ENCODE measurements around the gene PRSS8.

The PRSS8 gene

DNA sequence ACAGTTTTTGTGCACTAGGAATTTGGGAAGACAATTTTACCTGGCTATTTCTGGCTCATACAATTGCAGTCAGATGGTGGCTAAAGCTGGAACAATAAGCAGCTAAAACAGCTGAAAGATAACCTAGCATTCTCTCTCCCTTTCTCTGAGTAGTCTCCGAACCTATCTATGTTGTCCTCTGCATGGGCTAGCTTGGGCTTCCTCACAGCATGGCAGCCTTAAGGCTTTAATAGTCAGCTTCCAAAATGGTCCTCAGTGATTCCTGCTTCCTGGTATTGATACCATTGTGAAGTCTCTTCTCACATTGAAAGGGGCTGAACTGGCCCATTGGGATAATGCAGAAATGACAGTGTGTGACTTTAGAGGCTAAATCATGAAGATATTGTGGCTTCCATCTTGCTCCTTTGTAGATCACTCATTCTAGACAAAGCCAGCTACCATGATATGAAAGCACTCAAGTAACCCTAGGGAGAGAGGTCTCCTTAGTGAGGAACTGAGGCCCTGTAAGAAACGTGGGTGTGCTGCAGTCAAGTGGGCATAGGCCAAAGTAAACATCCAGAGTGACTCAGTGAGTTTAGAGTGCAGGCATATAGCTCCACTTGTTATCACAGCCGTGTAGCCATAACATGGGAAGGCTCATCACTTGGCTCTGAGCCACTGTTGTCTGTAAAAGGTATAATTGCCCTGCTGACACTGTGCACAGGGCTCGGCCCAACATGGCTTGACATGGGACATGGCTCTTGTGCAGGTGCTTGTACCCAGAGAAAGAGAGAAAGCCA, 35.5 kb downstream of the PRSS8 start:
- DNase-seq = no peak

DNA sequence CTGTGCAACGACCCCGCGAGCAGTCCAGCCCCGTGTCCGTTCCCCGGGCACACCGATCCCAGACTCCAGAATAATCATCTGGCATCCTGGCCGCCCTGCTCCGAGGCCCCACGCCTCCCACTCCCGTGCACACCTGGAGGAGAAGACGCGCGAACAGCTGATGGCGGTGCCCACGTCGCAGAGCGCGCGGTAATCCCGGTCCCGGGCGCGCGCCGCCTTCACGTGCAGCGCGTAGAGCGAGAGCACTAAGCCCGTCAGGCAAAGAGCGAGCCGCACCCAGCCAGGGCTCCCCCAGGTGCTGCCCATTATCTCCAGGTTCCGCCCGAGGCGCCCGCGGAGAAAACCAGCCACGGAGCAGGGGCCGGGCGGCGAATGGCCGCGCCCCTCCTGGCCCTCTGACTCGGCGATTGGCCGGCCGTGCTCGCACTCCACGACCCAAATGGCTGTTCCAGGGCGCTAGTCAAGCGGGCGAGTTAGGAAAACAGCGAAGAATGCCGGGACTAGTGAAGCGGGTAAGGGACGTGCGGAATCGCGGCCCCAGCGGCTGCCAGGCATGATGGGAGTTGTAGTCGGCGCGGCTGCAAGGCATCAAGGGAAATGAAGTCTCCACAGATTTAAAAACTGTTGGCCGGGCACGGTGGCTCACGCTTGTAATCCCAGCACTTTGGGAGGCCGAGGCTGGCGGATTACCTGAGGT, 41.0 kb downstream of the PRSS8 start, which contains the start of gene VKORC1:
VKORC1 (minus strand) TSS at position 374 of the 697 bp plus-strand sequence; CDS start at position 306, 68 bp downstream.
- DNase-seq = peak; percentile 98

DNA sequence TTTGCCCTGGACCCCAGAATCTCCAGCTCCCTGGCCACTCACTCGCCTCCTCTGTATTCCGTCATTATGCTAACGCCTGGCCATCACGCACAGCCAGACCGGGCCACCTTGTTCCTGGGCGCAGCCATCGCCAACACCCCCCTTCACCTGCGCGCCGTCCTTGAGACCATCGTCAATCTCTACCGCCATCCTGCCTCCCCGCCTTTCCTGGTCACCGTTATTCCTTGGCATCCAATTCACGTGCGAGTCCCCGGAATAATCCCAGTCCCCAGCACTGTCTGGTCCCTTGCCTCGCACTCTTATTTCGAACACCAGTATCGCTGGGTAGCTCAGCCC, 41.5 kb downstream of the PRSS8 start:
- peak; percentile 61 for DNase-seq

DNA sequence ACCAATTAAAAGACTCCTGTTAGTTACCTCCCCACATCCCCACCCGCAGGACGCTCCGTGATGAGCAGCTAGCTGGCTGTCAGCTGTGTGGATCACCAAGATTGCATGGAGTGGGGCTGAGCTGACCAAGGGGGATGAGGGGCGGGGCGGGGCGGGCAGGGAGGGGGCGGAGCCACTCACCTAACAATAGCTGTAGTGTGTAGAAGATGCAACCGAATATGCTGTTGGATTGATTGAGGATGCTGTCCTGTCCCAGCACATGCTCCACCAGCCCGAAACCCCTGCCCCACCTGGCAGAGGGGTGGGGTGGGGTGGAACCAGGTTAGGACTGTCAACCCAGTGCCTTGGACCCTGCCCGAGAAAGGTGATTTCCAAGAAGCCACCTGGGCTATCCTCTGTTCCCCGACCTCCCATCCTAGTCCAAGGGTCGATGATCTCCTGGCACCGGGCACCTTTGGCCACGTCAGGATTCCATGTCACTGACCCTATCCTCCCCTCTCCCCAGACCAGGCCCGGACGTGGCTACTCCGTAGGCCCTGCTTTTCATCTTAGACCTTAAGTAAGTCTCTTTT, 42.3 kb downstream of the PRSS8 start:
- peak; percentile 84 for DNase-seq

DNA sequence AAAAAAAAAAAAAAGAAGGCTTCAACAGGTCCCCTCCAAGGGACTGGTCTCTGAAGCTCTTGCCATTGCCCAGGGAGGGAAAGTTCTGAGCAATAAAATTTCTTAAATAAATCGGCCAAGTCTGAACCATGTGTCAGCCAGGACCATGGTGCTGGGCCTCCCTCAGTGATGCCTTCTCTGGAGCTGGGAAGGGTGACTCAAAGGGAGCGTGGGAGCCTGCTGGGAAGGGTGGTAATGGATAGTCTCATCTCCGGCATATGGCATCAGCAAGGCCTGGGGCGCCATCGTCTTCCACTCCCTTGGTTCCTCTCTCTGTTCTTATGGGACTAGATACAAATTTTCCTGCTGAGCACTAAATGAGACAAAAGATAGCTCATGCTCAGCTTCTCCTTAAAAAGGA, 43.2 kb downstream of the PRSS8 start:
- DNase-seq = no peak

DNA sequence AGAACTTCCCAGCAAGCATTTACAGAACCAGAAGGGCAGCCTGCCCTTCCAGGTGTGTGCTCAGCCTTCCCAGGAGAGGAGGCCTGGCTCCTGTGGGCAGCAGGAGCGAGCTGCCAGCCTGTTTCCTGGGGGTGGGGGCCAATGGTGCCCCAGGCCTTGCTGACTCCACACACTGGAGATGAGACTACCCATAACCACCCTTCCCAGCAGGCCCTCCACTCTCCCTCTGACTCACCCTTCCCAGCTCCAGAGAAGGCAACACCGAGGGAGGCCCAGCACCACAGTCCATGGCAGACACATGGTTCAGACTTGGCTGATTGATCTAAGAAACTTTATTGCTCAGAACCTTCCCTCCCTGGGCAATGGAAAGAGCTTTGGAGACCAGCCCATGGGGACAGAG, 45.0 kb downstream of the PRSS8 start:
- no peak for DNase-seq

DNA sequence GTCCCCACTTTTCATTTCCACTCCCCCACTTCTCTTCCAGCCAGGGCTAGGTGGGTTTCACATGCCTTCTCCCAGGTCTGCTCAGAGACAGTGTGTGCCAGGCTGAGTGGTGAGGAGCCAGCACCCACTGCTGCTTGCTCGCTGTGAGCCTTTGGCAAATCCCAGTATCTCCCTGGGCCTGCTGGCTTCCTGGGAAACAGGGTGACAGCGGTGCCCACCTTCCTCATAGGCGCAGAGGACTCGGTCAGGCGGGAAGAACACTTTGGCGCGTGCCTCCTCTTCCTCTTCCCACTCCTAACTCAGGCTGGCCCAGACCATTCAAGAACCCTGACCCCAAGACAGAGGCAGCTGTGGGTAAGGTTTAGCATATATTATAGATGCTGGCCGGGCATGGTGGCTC, 46.3 kb downstream of the PRSS8 start:
- DNase-seq = no peak

DNA sequence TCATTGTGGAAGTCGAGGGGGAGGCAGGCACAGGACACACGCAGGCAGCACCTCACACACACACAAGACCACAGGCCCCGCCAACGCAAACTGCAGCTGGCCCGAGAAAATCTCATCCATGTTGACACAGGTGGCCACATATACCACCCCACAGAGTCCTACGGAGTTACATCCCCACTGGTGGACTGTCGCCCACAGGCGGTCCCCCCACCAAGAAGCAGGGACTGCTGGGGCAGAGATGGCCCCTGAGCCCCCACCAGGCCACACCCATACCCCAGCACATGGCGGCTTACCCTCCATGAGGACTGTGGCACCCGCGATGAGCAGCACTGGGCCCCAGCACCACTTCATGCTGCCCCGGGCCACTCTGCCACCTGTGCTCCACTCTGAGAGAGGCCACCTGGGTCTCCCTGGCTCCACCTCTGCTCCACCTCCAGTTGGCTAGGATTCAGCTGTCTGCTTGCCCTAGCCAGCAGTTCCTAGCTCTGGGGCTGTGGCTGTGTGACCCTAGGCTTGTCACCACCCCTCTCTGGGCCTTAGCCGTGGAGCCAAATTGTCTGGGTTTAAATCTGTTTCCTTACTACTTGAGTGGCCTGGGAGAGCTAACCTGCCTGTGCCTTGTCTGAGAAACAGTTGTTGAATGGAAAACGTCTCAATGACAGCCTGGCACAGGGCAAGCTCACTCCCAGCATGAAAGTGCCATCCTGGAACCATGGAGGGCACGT, 46.9 kb downstream of the PRSS8 start, which contains the start of gene PRSS53:
PRSS53 (minus strand) TSS at position 485 of the 725 bp plus-strand sequence; CDS start at position 351, 134 bp downstream.
- no peak for DNase-seq

DNA sequence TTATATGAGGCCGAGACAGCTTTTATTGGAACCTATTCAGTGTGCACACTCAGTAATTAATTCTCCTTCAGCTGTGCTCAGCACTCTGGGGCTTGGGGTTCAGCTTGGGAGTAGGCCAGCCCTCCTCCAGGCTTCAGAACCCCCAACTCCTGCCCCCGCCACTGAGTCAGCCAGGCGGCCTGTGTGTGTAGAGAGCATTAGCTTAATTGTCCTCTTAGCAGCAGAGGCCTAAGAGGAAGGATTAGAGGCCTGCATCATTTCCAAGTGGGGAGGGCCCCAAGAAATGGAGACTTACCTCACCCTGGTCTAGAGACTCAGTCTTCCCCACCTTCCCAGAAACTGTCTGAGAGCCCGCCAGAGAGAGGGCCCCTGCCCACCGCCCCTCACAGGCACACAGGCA, 47.6 kb downstream of the PRSS8 start:
- DNase-seq = peak; percentile 60

DNA sequence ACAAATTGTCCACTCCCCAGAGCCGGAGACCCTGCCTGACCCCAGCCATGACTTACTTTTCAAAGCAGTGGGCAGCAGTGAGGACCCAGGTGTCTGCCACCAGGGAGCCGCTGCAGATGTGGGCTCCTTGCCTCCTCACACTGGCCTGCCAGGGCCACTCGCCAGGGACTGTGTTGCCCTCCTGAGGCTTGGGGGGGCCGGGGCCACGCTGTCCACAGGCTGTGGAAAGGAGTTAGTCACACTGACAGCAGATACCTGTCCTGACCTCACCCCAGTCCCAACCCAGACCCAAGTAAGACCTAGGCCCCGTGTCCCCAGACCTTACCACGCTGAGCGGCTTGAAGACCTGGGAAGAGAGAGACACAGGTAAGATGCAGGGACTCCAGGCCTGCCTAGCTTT, 48.0 kb downstream of the PRSS8 start:
- no peak for DNase-seq

DNA sequence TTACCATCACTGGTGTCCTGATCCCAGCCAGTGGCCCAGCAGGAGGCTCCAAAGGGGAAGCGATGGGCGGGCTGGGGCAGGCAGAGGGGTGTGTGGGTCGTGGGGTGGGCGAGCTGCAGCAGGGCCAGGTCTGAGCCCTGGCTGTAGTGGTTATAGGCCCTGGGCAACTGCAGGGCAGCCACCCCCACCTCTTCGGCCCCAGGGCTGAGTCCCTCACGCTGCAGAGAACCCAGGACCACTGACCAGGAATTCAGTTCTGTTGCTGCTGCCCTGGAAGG, 49.0 kb downstream of the PRSS8 start:
- no peak for DNase-seq

DNA sequence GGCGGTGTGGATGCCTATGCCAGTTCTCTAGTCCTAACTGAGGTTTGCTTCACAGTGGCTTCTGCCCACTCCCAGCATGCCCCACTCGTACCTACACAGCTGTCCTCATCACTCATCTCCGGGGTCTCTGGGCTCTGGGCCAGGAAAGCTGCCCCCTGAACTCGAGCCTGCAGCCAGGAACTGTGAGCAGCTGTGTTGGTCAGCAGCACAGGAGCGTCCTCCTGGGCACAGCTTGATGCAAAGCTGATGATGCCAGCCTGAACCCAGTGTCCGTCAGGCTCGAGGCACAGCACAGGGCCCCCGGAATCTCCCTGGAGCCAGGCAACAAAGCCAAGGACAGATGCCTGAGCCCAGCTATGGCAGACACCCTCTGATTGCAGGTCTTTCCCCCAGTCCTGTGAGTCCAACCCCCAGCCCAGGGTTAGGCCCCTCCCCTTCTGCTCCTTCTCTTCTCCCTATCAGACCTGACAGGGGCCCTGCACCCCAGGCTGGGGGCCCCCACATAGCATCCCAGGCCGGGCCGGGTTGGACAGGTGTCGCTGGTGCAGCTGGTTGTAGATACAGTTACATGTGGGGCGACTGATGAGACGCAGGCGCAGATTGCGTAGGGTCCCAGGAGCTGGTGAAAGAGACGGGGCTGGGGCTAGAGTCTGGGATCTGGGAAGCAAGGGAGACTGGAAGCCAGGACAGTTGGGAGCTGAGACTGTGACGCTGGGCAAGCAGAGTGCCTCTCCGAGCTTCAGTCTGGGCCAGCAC, 49.5 kb downstream of the PRSS8 start:
- DNase-seq = no peak

DNA sequence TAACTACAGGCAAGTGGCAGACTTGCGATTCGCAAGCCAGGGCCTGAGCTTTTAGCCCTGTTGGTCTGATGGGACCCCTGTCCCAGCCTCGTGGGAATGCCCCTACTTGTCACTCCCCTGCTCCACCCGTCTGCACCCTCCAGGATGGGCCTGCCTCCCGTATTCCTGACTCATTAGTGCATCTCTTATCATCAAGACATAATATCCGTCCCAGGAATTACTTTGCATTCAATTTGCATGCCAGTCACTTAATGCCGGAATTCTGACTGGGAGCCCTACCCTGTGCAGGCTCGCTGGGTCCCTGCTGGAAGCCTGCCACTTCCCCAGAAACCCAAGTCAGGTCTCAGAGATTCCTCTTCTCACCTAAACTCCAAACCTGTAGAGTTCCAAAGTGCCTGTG, 50.1 kb downstream of the PRSS8 start:
- no peak for DNase-seq

DNA sequence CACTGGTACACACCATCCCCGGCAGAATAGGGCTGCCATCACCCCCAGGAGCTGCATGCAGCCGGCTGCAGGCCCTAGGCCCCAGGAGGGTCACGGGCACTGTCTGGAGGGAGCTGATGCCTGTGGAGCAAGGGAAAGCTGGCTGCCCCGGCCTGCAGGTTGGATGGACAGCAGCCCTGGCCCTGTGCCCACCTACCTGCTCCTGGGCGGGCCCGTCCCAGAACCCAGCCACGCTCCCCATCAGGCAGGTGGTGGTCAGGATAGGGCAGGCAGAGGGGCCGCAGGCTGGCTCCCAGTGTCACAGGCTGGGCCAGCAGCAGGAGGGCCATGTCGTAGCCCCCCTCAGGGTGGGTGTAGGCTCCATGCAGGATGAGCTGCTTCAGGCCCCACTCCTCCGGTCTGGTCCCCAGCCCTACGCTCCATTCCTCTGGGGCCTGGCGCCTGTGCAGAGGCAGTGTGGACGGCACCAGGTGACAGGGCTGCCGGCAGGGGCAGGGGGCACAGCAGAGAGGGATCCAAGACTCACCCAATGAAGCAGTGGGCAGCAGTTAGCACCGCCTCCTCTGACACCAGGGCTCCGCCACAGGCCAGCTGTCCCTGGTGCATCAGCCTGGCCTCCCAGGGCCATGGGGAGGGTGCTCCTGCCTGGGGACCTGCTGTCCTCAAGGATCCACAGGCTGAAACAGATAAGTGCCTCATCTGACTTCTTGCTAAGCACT, 50.8 kb downstream of the PRSS8 start:
- DNase-seq = no peak

DNA sequence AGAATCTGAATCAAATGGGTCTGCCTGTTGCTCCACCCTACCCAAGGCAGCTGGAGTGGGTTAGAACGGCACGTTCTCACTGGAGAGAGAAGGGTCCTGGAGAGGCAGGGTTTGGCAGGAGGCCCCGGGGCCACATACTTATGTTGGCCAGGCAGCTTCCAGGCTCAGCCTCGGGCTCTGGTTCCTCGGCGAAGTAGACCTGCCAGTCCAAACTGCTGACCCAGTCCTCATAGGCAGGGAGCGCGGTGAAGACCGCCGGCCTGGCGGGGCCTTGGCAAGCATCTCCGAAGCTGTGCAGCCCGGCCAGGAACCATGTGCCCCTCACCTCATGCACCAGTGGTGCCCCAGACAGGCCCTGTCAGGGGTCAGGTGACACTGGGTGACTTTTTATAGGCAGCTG, 51.5 kb downstream of the PRSS8 start:
- no peak for DNase-seq

DNA sequence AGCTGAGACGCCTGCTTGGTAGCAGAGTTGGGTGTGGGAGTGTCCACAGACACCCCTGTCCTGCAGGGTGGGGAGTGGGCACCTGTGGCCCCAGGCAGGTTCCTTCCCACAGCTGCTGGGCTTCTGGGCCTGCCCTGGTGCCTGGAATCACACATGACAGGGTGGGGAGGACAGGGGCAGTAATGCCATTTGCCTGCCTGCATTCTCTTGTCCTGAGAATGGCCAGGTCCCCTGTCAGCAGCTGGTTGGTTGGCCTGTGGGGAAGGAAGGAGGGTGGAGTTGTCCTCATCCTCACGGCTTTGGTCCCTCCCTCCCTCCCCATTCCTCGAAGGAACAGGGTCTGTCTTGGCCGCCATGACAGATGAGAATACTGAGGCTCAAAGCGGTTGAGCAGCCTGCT, 52.0 kb downstream of the PRSS8 start:
- DNase-seq = no peak

DNA sequence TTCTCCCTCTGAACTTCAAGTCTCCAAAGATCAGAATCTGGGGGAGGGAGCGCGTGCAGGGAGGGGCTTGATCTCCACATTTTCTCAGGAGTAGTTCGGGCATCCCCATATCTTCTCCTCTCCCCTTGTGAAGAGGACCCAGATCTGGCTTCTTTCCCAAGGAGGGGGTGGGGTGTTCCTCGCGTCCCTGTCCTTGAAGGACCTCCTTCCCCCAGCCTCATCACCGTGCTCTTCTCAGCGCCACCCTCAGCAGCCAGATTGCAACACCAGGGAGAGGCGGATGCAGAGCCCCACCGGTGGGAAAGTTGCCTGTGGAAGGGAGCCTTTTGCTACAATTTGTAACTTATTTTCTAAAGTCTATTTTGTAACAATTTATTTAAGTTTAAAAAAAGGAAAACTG, 52.4 kb downstream of the PRSS8 start:
- no peak for DNase-seq

DNA sequence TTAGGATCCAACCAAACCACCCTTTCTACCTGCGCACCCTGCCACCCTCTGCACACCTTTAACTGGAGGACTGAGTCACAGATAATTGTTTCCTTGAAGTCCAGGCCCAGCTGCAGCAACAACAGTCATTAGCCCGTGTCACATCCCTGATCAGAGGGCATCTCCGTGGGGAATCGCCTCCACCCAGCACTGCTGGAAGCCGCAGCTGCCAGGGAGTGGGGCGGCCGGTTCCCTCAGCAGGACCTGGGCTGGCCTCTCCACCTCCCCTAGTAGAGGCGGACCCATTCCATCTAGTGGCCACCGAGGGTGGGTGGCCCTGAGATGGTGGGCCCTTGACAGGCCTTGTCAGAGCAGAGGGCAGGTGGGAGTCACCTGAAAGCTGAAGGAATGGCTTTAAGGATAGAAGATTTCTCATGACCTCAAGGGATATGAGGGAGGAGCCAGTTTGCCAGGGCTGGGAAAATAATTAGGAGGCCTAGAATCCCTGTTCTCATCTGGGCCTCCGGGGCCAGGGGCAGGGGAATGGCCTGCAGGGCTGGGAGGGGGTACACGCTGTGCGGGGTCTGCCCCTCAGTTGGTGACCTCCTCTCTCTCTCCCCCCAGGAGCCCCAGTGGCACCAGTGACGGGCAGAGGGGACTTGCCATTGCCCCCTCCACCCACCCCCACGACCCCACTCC, 53.0 kb downstream of the PRSS8 start:
- DNase-seq = no peak
